ENCODE measurements around the gene PIAS3.

Gene PIAS3

DNA sequence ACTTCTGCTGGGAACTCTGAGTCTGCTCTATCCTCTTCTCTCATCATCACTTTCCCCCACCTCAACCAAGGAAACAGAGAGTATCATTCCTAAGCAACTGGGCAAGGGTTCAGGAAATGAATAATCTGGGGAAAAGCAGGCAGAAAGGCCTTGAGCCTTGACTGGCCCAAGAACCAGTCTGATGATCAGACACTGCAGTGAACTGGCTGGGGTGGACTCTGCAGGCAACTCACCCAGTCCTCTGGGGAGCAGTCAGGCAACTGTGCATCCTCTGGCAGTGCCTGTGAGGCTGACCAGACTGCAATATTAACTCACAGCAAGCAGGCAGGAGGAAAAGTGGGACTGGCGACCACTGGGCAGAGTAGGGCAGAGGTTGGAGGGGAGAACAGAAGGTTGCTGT lies 25.8 kb upstream of the PIAS3 start:
- no peaks in the 10 kb centered on the region for H4K20me1 ChIP-seq (ENCODE audit: insufficient read depth)
- peaks cover 25% of the 10 kb centered on the region for H3K27me3 ChIP-seq (ENCODE audit: insufficient read depth, low read depth)
- H3K36me3 ChIP-seq (ENCODE audit: insufficient read depth), result no peaks in the 10 kb centered on the region
- no peaks in the 10 kb centered on the region for H3K79me2 ChIP-seq (ENCODE audit: insufficient read depth, low read depth)
- TF ChIP-seq CTCF (conservative IDR thresholded peaks at IDR 0.05; ENCODE audit: low read depth, low read length), result no peak
- H3K27ac ChIP-seq, result no peak overlapping the region
- H3K9ac ChIP-seq, result no peak overlapping the region
- H3K4me1 ChIP-seq (ENCODE audit: low read depth, poor library complexity, severe bottlenecking), result peaks cover 18% of the 10 kb centered on the region
- no peak overlapping the region for H3K4me2 ChIP-seq
- H2AFZ ChIP-seq (ENCODE audit: low read depth), result 0 out of 2 replicates have a peak overlapping the region, but pooled peaks have one; percentile 95
- H3K4me3 ChIP-seq (IDR thresholded peaks at IDR 0.05; ENCODE audit: insufficient read depth, low read depth, low read length), result no peak overlapping the region

DNA sequence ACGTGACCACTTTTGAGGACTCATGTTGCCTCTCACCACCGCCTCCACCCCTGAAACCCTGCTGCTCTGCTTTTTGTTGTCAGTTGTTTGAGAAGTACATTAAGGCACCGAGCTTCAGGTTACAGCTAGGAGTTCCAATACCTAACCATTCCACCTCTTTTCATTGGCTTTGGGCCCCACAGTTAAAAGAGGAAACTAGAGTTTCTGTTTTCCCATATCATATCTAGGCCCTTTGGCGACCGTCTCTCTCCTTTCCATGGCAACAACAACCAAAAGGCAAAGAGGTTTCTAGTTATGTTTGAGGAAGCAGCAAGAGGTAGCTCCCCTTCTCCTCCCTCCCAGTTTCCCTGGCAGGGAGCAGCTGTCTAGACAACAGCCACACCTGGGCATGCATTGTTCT lies 20.9 kb upstream of the PIAS3 start:
- peaks cover 26% of the 10 kb centered on the region for H3K27me3 ChIP-seq (ENCODE audit: insufficient read depth, low read depth)
- no peaks in the 10 kb centered on the region for H3K79me2 ChIP-seq (ENCODE audit: insufficient read depth, low read depth)
- H3K36me3 ChIP-seq (ENCODE audit: insufficient read depth), result no peaks in the 10 kb centered on the region
- H4K20me1 ChIP-seq (ENCODE audit: insufficient read depth), result no peaks in the 10 kb centered on the region
- H3K27ac ChIP-seq, result no peak overlapping the region
- no peak overlapping the region for H3K9ac ChIP-seq
- TF ChIP-seq CTCF (conservative IDR thresholded peaks at IDR 0.05; ENCODE audit: low read depth, low read length), result no peak
- H3K4me3 ChIP-seq (IDR thresholded peaks at IDR 0.05; ENCODE audit: insufficient read depth, low read depth, low read length), result no peak overlapping the region
- H3K4me1 ChIP-seq (ENCODE audit: low read depth, poor library complexity, severe bottlenecking), result peaks cover 7% of the 10 kb centered on the region
- no peak overlapping the region for H2AFZ ChIP-seq (ENCODE audit: low read depth)
- no peak overlapping the region for H3K4me2 ChIP-seq

DNA sequence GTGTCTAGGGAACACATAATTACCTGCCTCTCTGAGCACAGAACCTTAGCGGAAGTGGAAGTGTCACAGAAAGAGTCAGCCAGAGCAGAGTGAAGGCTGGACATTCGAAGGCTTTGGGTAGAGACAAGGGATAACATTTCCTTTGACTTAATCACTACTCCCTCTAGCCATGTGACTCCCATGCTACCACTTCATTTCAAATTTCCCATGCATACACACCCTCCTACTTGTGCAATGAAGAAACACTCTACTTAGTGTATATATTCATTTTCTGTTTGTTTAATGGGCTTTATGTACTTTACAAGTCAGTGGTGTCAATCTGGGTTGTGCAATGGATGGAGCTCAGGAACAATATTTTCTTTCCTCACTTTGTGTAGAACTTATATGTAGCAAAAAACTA lies 19.8 kb upstream of the PIAS3 start:
- no peak for TF ChIP-seq CTCF (conservative IDR thresholded peaks at IDR 0.05; ENCODE audit: low read depth, low read length)
- H3K79me2 ChIP-seq (ENCODE audit: insufficient read depth, low read depth), result no peaks in the 10 kb centered on the region
- peaks cover 7% of the 10 kb centered on the region for H3K4me1 ChIP-seq (ENCODE audit: low read depth, poor library complexity, severe bottlenecking)
- no peak overlapping the region for H3K27ac ChIP-seq
- H3K4me2 ChIP-seq, result no peak overlapping the region
- no peak overlapping the region for H3K9ac ChIP-seq
- no peak overlapping the region for H2AFZ ChIP-seq (ENCODE audit: low read depth)
- no peak overlapping the region for H3K4me3 ChIP-seq (IDR thresholded peaks at IDR 0.05; ENCODE audit: insufficient read depth, low read depth, low read length)
- H3K27me3 ChIP-seq (ENCODE audit: insufficient read depth, low read depth), result peaks cover 15% of the 10 kb centered on the region; the same call in 1 of the 2 replicates
- H3K36me3 ChIP-seq (ENCODE audit: insufficient read depth), result no peaks in the 10 kb centered on the region
- no peaks in the 10 kb centered on the region for H4K20me1 ChIP-seq (ENCODE audit: insufficient read depth)

DNA sequence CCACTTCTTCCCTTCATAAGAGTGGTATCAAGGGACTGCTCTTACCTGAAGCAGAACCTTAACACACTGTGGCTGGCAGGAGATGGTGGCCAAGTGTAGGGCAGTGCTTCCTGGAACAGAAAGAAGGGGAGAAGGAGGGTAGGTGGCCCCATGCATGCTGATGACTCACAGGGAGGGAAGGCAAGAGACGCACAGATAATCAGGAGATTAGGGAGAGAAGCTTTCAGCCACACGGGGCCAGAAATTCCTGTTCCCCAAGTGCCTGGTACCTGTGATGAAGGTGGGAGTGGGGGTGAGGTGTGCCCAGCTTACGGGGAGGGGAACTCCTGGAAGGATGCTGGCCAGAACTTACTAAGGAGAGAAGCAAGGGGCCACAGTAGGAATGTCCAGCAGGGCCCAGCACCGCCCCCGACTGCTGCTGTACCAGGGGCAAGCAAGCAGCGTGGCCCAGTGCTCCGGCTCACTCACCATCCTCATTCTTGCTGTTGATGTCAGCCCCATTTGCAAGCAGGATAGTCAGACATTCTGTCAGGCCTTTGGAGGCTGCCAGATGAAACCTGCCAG lies 19.1 kb upstream of the PIAS3 start:
- Histone ChIP-seq H3K4me2 (no peak overlapping the region), H3K4me1 (ENCODE audit: low read depth, poor library complexity, severe bottlenecking) (peaks cover 7% of the 10 kb centered on the region), H3K79me2 (ENCODE audit: insufficient read depth, low read depth) (no peaks in the 10 kb centered on the region), H3K27me3 (ENCODE audit: insufficient read depth, low read depth) (peaks cover 9% of the 10 kb centered on the region; the same call in 1 of the 2 replicates), H2AFZ (ENCODE audit: low read depth) (no peak overlapping the region), H3K36me3 (ENCODE audit: insufficient read depth) (no peaks in the 10 kb centered on the region), H3K4me3 (IDR thresholded peaks at IDR 0.05; ENCODE audit: insufficient read depth, low read depth, low read length) (no peak overlapping the region), H3K9ac (no peak overlapping the region), H3K27ac (no peak overlapping the region), H4K20me1 (ENCODE audit: insufficient read depth) (no peaks in the 10 kb centered on the region)
- TF ChIP-seq CTCF (conservative IDR thresholded peaks at IDR 0.05; ENCODE audit: low read depth, low read length), result no peak

Measured in KMS-11 (cell line).